A673 (cell line): ENCODE data around the gene ITGB3. TPM values are rescaled to one million over a fixed set of nuclear protein-coding genes. Genes with fewer than 3 reads are reported as not detected.

ENCODE experiments used
- BruUV-seq: library from RNA; stranded (reverse); fragments of 400-500 nt; replicated peaks from 2 replicates; lab custom pipeline; 2021; lab: Mats Ljungman, UMichigan
- CTCF ChIA-PET: fragments of 300-600 bp; sonication (Branson Sonifier 250); formaldehyde crosslinking; loops from one replicate; lab custom pipeline; 2022; ENCODE audit warnings: antibody characterized with exemption; lab: Charles Lee
- POLR2A ChIA-PET: fragments of 300-600 bp; sonication (Branson Sonifier 250); formaldehyde crosslinking; loops from one replicate; lab custom pipeline; 2022; ENCODE audit warnings: antibody characterized with exemption; ENCODE audit not compliant: low non-redundant PET; lab: Charles Lee
- DNase-seq: peaks from one replicate; pipeline ENCODE4 v3.0.0-alpha.2; 2015; ENCODE audit warnings: low spot score
- H3K27ac ChIP-seq: fragments of 200-600 bp; sonication (generic); 2 replicates; pipeline ENCODE4 v1.5.1; 2016; ENCODE audit warnings: mixed run types, low read depth, mild to moderate bottlenecking, mixed read lengths, antibody characterized with exemption, low read length; ENCODE audit not compliant: poor library complexity, severe bottlenecking
- H3K27me3 ChIP-seq: fragments of 200-600 bp; sonication (generic); replicated peaks from 2 replicates; pipeline ENCODE4 v1.6.1; 2017; ENCODE audit warnings: mixed run types, low read depth, mild to moderate bottlenecking, mixed read lengths, antibody characterized with exemption, low read length; ENCODE audit not compliant: insufficient read depth, poor library complexity
- H3K36me3 ChIP-seq: fragments of 200-600 bp; sonication (generic); 2 replicates; pipeline ENCODE4 v1.6.1; 2016; ENCODE audit warnings: mixed run types, mild to moderate bottlenecking, mixed read lengths, antibody characterized with exemption, low read length; ENCODE audit not compliant: insufficient read depth, poor library complexity, severe bottlenecking
- H3K4me1 ChIP-seq: fragments of 200-600 bp; sonication (generic); 2 replicates; pipeline ENCODE4 v1.6.1; 2017; ENCODE audit warnings: mixed run types, mild to moderate bottlenecking, mixed read lengths, antibody characterized with exemption, low read length; ENCODE audit not compliant: insufficient read depth, poor library complexity, severe bottlenecking
- H3K4me3 ChIP-seq: fragments of 200-600 bp; sonication (generic); 2 replicates; pipeline ENCODE4 v1.5.1; 2016; ENCODE audit warnings: low read depth, mixed run types, mild to moderate bottlenecking, mixed read lengths, low read length; ENCODE audit not compliant: poor library complexity, severe bottlenecking
- H3K9me3 ChIP-seq: fragments of 200-600 bp; sonication (generic); 2 replicates; pipeline ENCODE4 v1.6.1; 2016; ENCODE audit warnings: mixed run types, low read depth, mild to moderate bottlenecking, mixed read lengths, antibody characterized with exemption, low read length; ENCODE audit not compliant: poor library complexity, severe bottlenecking
- CTCF ChIP-seq: fragments of 300-800, 200-600 bp; sonication (generic); conservative IDR thresholded peaks from 2 replicates; pipeline ENCODE4 v1.5.1; 2017; ENCODE audit warnings: low read depth, mild to moderate bottlenecking, antibody characterized with exemption, low read length, moderate library complexity, mixed read lengths
- EZH2 ChIP-seq: fragments of 200-600 bp; sonication (generic); IDR thresholded peaks from 2 replicates; pipeline ENCODE4 v1.6.1; 2017; ENCODE audit warnings: borderline replicate concordance, low read depth, mild to moderate bottlenecking, mixed read lengths, antibody characterized with exemption, low read length; ENCODE audit not compliant: poor library complexity, severe bottlenecking
- intact Hi-C: fragments of 100-400 bp; cut with micrococcal nuclease; formaldehyde crosslinking; loops from one replicate; pipeline ENCODE4 v1.10.0; 2022; ENCODE audit not compliant: unreplicated experiment
- total RNA-seq: library from RNA; stranded (reverse); gene quantifications from 2 replicates; pipeline ENCODE4 v1.2.3, GENCODE V29; 2021

ITGB3 gene
- total RNA-seq, 1 experiment from 2014 or later = not detected

GRCh38 chr17:47218896-47219430, 34.7 kb upstream of the ITGB3 start:
- Histone ChIP-seq H3K27me3 (no peaks in the 10 kb centered on the region), H3K4me3 (no peak overlapping the region), H3K27ac (no peak overlapping the region), H3K4me1 (no peaks in the 10 kb centered on the region), H3K9me3 (no peaks in the 10 kb centered on the region), H3K36me3 (no peaks in the 10 kb centered on the region)
- BruUV-seq = no TSS peak
- TF ChIP-seq EZH2 = no peak
- TF ChIP-seq CTCF = no peak
- POLR2A ChIA-PET = no interaction called here
- CTCF ChIA-PET = no interaction called here
- intact Hi-C loops = no loop called here
- no peak for DNase-seq

- CTCF ChIA-PET = no interaction called here
- Histone ChIP-seq H3K36me3 (no peaks in the 10 kb centered on the region), H3K4me1 (peaks cover 2% of the 10 kb centered on the region), H3K27me3 (no peaks in the 10 kb centered on the region), H3K27ac (no peak overlapping the region), H3K9me3 (no peaks in the 10 kb centered on the region), H3K4me3 (no peak overlapping the region)
- intact Hi-C loops = no loop called here
- TF ChIP-seq CTCF (no peak), EZH2 (no peak)
- no TSS peak for BruUV-seq
- POLR2A ChIA-PET = no interaction called here
- no peak for DNase-seq
Observed at GRCh38 chr17:47219621-47220475, 33.8 kb upstream of the ITGB3 start.

GRCh38 chr17:47220531-47220999, 33.1 kb upstream of the ITGB3 start:
- no TSS peak for BruUV-seq
- intact Hi-C loops = no loop called here
- no peak for TF ChIP-seq EZH2
- no peaks in the 10 kb centered on the region for H3K36me3 ChIP-seq
- no peak for DNase-seq
- peaks cover 7% of the 10 kb centered on the region for H3K4me1 ChIP-seq
- no peak overlapping the region for H3K27ac ChIP-seq
- no peaks in the 10 kb centered on the region for H3K27me3 ChIP-seq
- ChIA-PET CTCF (no interaction called here), POLR2A (no interaction called here)
- H3K9me3 ChIP-seq = no peaks in the 10 kb centered on the region
- no peak overlapping the region for H3K4me3 ChIP-seq
